Measurements from ENCODE around the gene HTR2A.

The HTR2A gene

GRCh38 chr13:46901721-46902120 is 4.9 kb upstream of the HTR2A start:
- no peak overlapping the region for H3K4me2 ChIP-seq (ENCODE audit: low read length, poor library complexity, severe bottlenecking)

DNA sequence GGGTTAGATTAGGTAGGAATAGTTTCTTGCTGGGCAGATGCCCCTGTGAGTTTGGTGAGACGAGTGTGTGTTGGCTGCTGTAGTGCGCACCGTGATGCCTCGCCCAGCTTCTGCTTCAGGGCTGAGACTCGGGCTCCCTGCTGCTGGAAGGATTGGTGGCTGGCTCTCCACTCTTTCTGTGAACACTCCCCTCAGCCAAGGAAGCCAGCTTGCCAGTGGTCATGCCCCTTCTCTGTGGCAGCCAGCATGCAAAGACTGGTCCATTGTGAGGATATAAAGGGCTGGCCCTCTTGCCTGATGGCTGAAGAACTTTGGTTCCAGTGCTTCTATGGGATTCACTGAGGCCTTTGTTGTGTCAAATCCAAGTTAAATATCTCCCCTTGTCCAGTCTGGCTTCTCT is 2.9 kb upstream of the HTR2A start:
- H3K79me1 ChIP-seq (replicated peaks; ENCODE audit: low read length, poor library complexity, severe bottlenecking): no peaks in the 10 kb centered on the region
- WGBS: 96% methylated on average over 5 of the region's 5 CpGs
- H3K4ac ChIP-seq (ENCODE audit: low read depth in 1 of 2, low read length in 2 of 2): no peak overlapping the region
- H3K9me3 ChIP-seq (ENCODE audit: control insufficient read depth, low read length): no peaks in the 10 kb centered on the region
- no peak overlapping the region for H3K4me3 ChIP-seq (ENCODE audit: insufficient read depth in 1 of 2, low read depth in 1 of 2, low read length in 2 of 2)
- no peak overlapping the region for H3K23ac ChIP-seq (ENCODE audit: low read length in 2 of 2)
- peak overlapping the region in 1 of 2 experiments; percentile 4 for H3K18ac ChIP-seq (ENCODE audit: low read depth in 1 of 2, low read length in 2 of 2)
- H2BK12ac ChIP-seq (ENCODE audit: low read length in 2 of 2): no peak overlapping the region
- peaks cover 1% of the 10 kb centered on the region for H3K4me1 ChIP-seq (ENCODE audit: control insufficient read depth, insufficient read depth, low read depth, low read length)
- H3K27me3 ChIP-seq (ENCODE audit: control insufficient read depth in 1 of 2, insufficient read depth in 1 of 2, low read length in 2 of 2): no peaks in the 10 kb centered on the region
- no peak overlapping the region for H2BK15ac ChIP-seq (ENCODE audit: low read depth, poor library complexity, severe bottlenecking)
- H3K4me2 ChIP-seq (ENCODE audit: low read length, poor library complexity, severe bottlenecking): no peak overlapping the region
- no peak overlapping the region for H3K9ac ChIP-seq (ENCODE audit: low read length)
- no peak for DNase-seq
- no peak overlapping the region for H2BK5ac ChIP-seq (ENCODE audit: low read depth, low read length, poor library complexity, severe bottlenecking)
- peak overlapping the region; percentile 70 for H4K8ac ChIP-seq (ENCODE audit: low read length)
- no peak overlapping the region for H2BK120ac ChIP-seq (ENCODE audit: low read depth, low read length)
- H3K36me3 ChIP-seq (ENCODE audit: control insufficient read depth in 1 of 2, insufficient read depth in 2 of 2, low read depth in 1 of 2, low read length in 2 of 2): no peaks in the 10 kb centered on the region
- H2AK5ac ChIP-seq (ENCODE audit: low read length, severe bottlenecking): no peak overlapping the region
- no peak overlapping the region for H3K14ac ChIP-seq (ENCODE audit: low read length in 2 of 2)
- H4K91ac ChIP-seq (ENCODE audit: low read length): peak overlapping the region; percentile 88
- no peak overlapping the region for H3K27ac ChIP-seq (ENCODE audit: low read length, poor library complexity, severe bottlenecking)
- H2AFZ ChIP-seq (ENCODE audit: low read depth, low read length): no peak overlapping the region

More at GRCh38 chr13:46901721-46902120, 4.9 kb upstream of the HTR2A start:
- Histone ChIP-seq H3K27me3 (ENCODE audit: control insufficient read depth in 1 of 2, insufficient read depth in 1 of 2, low read length in 2 of 2) (no peaks in the 10 kb centered on the region), H2BK5ac (ENCODE audit: low read depth, low read length, poor library complexity, severe bottlenecking) (no peak overlapping the region), H2BK12ac (ENCODE audit: low read length in 2 of 2) (no peak overlapping the region), H3K4ac (ENCODE audit: low read depth in 1 of 2, low read length in 2 of 2) (no peak overlapping the region), H4K91ac (ENCODE audit: low read length) (no peak overlapping the region), H3K23ac (ENCODE audit: low read length in 2 of 2) (no peak overlapping the region), H2BK120ac (ENCODE audit: low read depth, low read length) (no peak overlapping the region), H3K4me1 (ENCODE audit: control insufficient read depth, insufficient read depth, low read depth, low read length) (peaks cover 1% of the 10 kb centered on the region), H3K18ac (ENCODE audit: low read depth in 1 of 2, low read length in 2 of 2) (no peak overlapping the region), H3K9ac (ENCODE audit: low read length) (no peak overlapping the region), H2AFZ (ENCODE audit: low read depth, low read length) (no peak overlapping the region), H3K4me3 (ENCODE audit: insufficient read depth in 1 of 2, low read depth in 1 of 2, low read length in 2 of 2) (no peak overlapping the region), H4K8ac (ENCODE audit: low read length) (no peak overlapping the region), H3K27ac (ENCODE audit: low read length, poor library complexity, severe bottlenecking) (no peak overlapping the region), H3K79me1 (replicated peaks; ENCODE audit: low read length, poor library complexity, severe bottlenecking) (no peaks in the 10 kb centered on the region), H3K36me3 (ENCODE audit: control insufficient read depth in 1 of 2, insufficient read depth in 2 of 2, low read depth in 1 of 2, low read length in 2 of 2) (no peaks in the 10 kb centered on the region), H3K14ac (ENCODE audit: low read length in 2 of 2) (no peak overlapping the region), H3K9me3 (ENCODE audit: control insufficient read depth, low read length) (no peaks in the 10 kb centered on the region), H2BK15ac (ENCODE audit: low read depth, poor library complexity, severe bottlenecking) (no peak overlapping the region), H2AK5ac (ENCODE audit: low read length, severe bottlenecking) (no peak overlapping the region)
- no peak for DNase-seq
- WGBS: no CpG with 5 or more reads among the region's 1 CpG

DNA sequence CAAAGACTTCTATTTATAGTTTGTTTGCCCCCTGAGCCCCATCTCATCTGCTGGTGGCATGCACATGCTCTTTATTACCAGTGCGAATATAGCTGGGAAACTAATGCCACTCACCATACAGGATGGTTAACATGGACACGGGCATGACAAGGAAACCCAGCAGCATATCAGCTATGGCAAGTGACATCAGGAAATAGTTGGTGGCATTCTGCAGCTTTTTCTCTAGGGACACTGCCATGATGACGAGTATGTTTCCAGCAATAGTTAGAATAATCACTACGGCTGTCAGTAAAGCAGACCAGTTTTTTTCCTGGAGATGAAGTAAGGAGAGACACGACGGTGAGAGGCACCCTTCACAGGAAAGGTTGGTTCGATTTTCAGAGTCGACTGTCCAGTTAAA is 1.5 kb downstream of the HTR2A start:
- Histone ChIP-seq H3K79me1 (replicated peaks; ENCODE audit: low read length, poor library complexity, severe bottlenecking) (no peaks in the 10 kb centered on the region), H2BK15ac (ENCODE audit: low read depth, poor library complexity, severe bottlenecking) (no peak overlapping the region), H4K8ac (ENCODE audit: low read length) (peak overlapping the region; percentile 76), H3K4me2 (ENCODE audit: low read length, poor library complexity, severe bottlenecking) (no peak overlapping the region), H2BK5ac (ENCODE audit: low read depth, low read length, poor library complexity, severe bottlenecking) (no peak overlapping the region), H3K9ac (ENCODE audit: low read length) (peak overlapping the region; percentile 85), H2AFZ (ENCODE audit: low read depth, low read length) (no peak overlapping the region), H3K14ac (ENCODE audit: low read length in 2 of 2) (no peak overlapping the region), H2BK12ac (ENCODE audit: low read length in 2 of 2) (no peak overlapping the region), H2AK5ac (ENCODE audit: low read length, severe bottlenecking) (no peak overlapping the region), H3K4me3 (ENCODE audit: insufficient read depth in 1 of 2, low read depth in 1 of 2, low read length in 2 of 2) (peak overlapping the region in 1 of 2 experiments; percentile 87), H3K23ac (ENCODE audit: low read length in 2 of 2) (peak overlapping the region in 1 of 2 experiments; percentile 46), H3K27me3 (ENCODE audit: control insufficient read depth in 1 of 2, insufficient read depth in 1 of 2, low read length in 2 of 2) (peaks cover 0 to 10% of the 10 kb centered on the region in 2 experiments), H3K4me1 (ENCODE audit: control insufficient read depth, insufficient read depth, low read depth, low read length) (no peaks in the 10 kb centered on the region), H3K36me3 (ENCODE audit: control insufficient read depth in 1 of 2, insufficient read depth in 2 of 2, low read depth in 1 of 2, low read length in 2 of 2) (peaks cover 0 to 3% of the 10 kb centered on the region in 2 experiments), H3K4ac (ENCODE audit: low read depth in 1 of 2, low read length in 2 of 2) (peak overlapping the region; percentile 4 to 67), H4K91ac (ENCODE audit: low read length) (no peak overlapping the region), H3K9me3 (ENCODE audit: control insufficient read depth, low read length) (no peaks in the 10 kb centered on the region), H3K18ac (ENCODE audit: low read depth in 1 of 2, low read length in 2 of 2) (no peak overlapping the region), H3K27ac (ENCODE audit: low read length, poor library complexity, severe bottlenecking) (no peak overlapping the region), H2BK120ac (ENCODE audit: low read depth, low read length) (no peak overlapping the region)
- WGBS: 95% methylated on average over 8 of the region's 8 CpGs
- DNase-seq: no peak

DNA sequence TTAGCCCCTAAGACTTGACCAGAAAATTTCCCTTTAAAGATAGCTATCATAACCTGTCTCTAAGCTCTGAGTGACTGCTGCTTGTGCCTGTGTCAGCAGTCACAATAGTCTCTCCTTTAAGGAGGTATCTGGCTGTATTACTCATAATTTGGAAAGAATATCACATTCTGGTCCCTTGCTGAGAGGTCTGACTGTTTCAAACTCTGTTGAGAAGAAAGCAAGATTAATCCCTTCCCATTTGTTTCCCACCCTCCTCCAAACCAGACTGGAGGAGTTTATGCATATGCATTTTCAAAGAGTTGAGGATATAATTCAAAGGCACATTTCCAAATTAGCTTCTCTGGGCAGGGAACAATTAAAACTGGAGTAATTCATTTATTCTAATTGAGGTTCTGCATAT is 2.3 kb downstream of the HTR2A start:
- peaks cover 0 to 8% of the 10 kb centered on the region in 2 experiments for H3K36me3 ChIP-seq (ENCODE audit: control insufficient read depth in 1 of 2, insufficient read depth in 2 of 2, low read depth in 1 of 2, low read length in 2 of 2)
- H3K14ac ChIP-seq (ENCODE audit: low read length in 2 of 2): no peak overlapping the region
- H2BK5ac ChIP-seq (ENCODE audit: low read depth, low read length, poor library complexity, severe bottlenecking): no peak overlapping the region
- H3K18ac ChIP-seq (ENCODE audit: low read depth in 1 of 2, low read length in 2 of 2): peak overlapping the region in 1 of 2 experiments; percentile 5
- H2BK120ac ChIP-seq (ENCODE audit: low read depth, low read length): no peak overlapping the region
- H4K91ac ChIP-seq (ENCODE audit: low read length): no peak overlapping the region
- DNase-seq: peak; percentile 16
- peak overlapping the region in 1 of 2 experiments; percentile 87 for H3K4me3 ChIP-seq (ENCODE audit: insufficient read depth in 1 of 2, low read depth in 1 of 2, low read length in 2 of 2)
- H3K27me3 ChIP-seq (ENCODE audit: control insufficient read depth in 1 of 2, insufficient read depth in 1 of 2, low read length in 2 of 2): peaks cover 0 to 11% of the 10 kb centered on the region in 2 experiments
- H3K9me3 ChIP-seq (ENCODE audit: control insufficient read depth, low read length): peaks cover 3% of the 10 kb centered on the region
- no peaks in the 10 kb centered on the region for H3K79me1 ChIP-seq (replicated peaks; ENCODE audit: low read length, poor library complexity, severe bottlenecking)
- H3K9ac ChIP-seq (ENCODE audit: low read length): peak overlapping the region; percentile 85
- no peak overlapping the region for H3K4ac ChIP-seq (ENCODE audit: low read depth in 1 of 2, low read length in 2 of 2)
- H2AK5ac ChIP-seq (ENCODE audit: low read length, severe bottlenecking): no peak overlapping the region
- peak overlapping the region; percentile 94 for H2AFZ ChIP-seq (ENCODE audit: low read depth, low read length)
- H3K4me1 ChIP-seq (ENCODE audit: control insufficient read depth, insufficient read depth, low read depth, low read length): no peaks in the 10 kb centered on the region
- no peak overlapping the region for H2BK15ac ChIP-seq (ENCODE audit: low read depth, poor library complexity, severe bottlenecking)
- H3K23ac ChIP-seq (ENCODE audit: low read length in 2 of 2): no peak overlapping the region
- H2BK12ac ChIP-seq (ENCODE audit: low read length in 2 of 2): no peak overlapping the region
- peak overlapping the region; percentile 79 for H3K4me2 ChIP-seq (ENCODE audit: low read length, poor library complexity, severe bottlenecking)
- H3K27ac ChIP-seq (ENCODE audit: low read length, poor library complexity, severe bottlenecking): no peak overlapping the region
- H4K8ac ChIP-seq (ENCODE audit: low read length): no peak overlapping the region
